ENCODE results near the gene DRP2.

Gene DRP2

GRCh38 chrX:101195442-101196173 is 24.0 kb upstream of the DRP2 start:
- in situ Hi-C loops (cut with MboI; ENCODE audit: low pct_unique_long_range_greater_than_20kb, low sequenced_read_pairs, unreplicated experiment), result no loop called here
- DNase-seq (ENCODE audit: low spot score), result no peak

GRCh38 chrX:101203761-101204351 is 15.7 kb upstream of the DRP2 start:
- in situ Hi-C loops (cut with MboI; ENCODE audit: low pct_unique_long_range_greater_than_20kb, low sequenced_read_pairs, unreplicated experiment), result loop anchor here (25.0 kb wide), 1 partner anchor 317 kb away; no protein-coding TSS in a partner anchor
- no peak for DNase-seq (ENCODE audit: low spot score)
- no peak for TF ChIP-seq CTCF (IDR thresholded peaks at IDR 0.05; ENCODE audit: extremely low read depth, insufficient read depth, missing control alignments)

More at GRCh38 chrX:101195442-101196173, 24.0 kb upstream of the DRP2 start:
- TF ChIP-seq CTCF (IDR thresholded peaks at IDR 0.05; ENCODE audit: extremely low read depth, insufficient read depth, missing control alignments), result no peak

- in situ Hi-C loops (cut with MboI; ENCODE audit: low pct_unique_long_range_greater_than_20kb, low sequenced_read_pairs, unreplicated experiment), result loop anchor here (25.0 kb wide), 1 partner anchor 319 kb away; no protein-coding TSS in a partner anchor
- DNase-seq (ENCODE audit: low spot score), result peak; percentile 32
- TF ChIP-seq CTCF (IDR thresholded peaks at IDR 0.05; ENCODE audit: extremely low read depth, insufficient read depth, missing control alignments), result peak; percentile 47
Measured at GRCh38 chrX:101206471-101206870, 13.1 kb upstream of the DRP2 start.

- in situ Hi-C loops (cut with MboI; ENCODE audit: low pct_unique_long_range_greater_than_20kb, low sequenced_read_pairs, unreplicated experiment), result loop anchor here (25.0 kb wide), 1 partner anchor 321 kb away; no protein-coding TSS in a partner anchor
- DNase-seq (ENCODE audit: low spot score), result no peak
- TF ChIP-seq CTCF (IDR thresholded peaks at IDR 0.05; ENCODE audit: extremely low read depth, insufficient read depth, missing control alignments), result no peak
Measured at GRCh38 chrX:101208152-101208905, 11.3 kb upstream of the DRP2 start.

GRCh38 chrX:101210630-101211029 is 9.0 kb upstream of the DRP2 start:
- in situ Hi-C loops (cut with MboI; ENCODE audit: low pct_unique_long_range_greater_than_20kb, low sequenced_read_pairs, unreplicated experiment), result loop anchor here (25.0 kb wide), 1 partner anchor 323 kb away; no protein-coding TSS in a partner anchor
- TF ChIP-seq CTCF (IDR thresholded peaks at IDR 0.05; ENCODE audit: extremely low read depth, insufficient read depth, missing control alignments), result no peak
- no peak for DNase-seq (ENCODE audit: low spot score)

- TF ChIP-seq CTCF (IDR thresholded peaks at IDR 0.05; ENCODE audit: extremely low read depth, insufficient read depth, missing control alignments), result no peak
- in situ Hi-C loops (cut with MboI; ENCODE audit: low pct_unique_long_range_greater_than_20kb, low sequenced_read_pairs, unreplicated experiment), result loop anchor here (25.0 kb wide), 1 partner anchor 330 kb away; no protein-coding TSS in a partner anchor
- no peak for DNase-seq (ENCODE audit: low spot score)
Measured at GRCh38 chrX:101217689-101218088, 1.9 kb upstream of the DRP2 start.
